Neural progenitor cell (in vitro differentiated cells): ENCODE measurements around the gene TMEM87B.

Experiments used
- CTCF ChIP-seq: fragments of 200-600 bp; sonication (generic); IDR thresholded peaks from 2 replicates; pipeline ENCODE4 v1.5.1; 2017; ENCODE audit warnings: antibody characterized with exemption, mild to moderate bottlenecking
- EZH2 ChIP-seq: fragments of 200-600 bp; sonication (generic); IDR thresholded peaks from 2 replicates; pipeline ENCODE4 v1.6.1; 2017; ENCODE audit warnings: antibody characterized with exemption, mild to moderate bottlenecking, moderate library complexity

DNA sequence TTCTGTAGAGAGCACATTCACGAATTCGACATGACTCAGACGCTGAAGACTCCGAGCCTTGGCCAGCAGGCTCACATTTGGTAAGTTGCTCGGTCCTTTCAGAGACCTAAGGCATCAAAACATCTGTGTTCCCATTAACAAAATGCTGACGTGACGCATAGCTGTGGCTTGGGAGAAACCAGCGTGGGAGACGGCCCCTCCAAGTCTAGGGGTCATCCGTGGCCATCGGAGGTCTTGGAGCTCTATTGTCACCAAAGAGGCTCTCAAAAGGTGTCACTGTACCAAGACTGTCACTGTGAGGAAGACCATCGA is 98.1 kb downstream of the TMEM87B start:
- TF ChIP-seq CTCF = no peak
- TF ChIP-seq EZH2 = no peak
